ENCODE results near the gene RASL10B.

DNA sequence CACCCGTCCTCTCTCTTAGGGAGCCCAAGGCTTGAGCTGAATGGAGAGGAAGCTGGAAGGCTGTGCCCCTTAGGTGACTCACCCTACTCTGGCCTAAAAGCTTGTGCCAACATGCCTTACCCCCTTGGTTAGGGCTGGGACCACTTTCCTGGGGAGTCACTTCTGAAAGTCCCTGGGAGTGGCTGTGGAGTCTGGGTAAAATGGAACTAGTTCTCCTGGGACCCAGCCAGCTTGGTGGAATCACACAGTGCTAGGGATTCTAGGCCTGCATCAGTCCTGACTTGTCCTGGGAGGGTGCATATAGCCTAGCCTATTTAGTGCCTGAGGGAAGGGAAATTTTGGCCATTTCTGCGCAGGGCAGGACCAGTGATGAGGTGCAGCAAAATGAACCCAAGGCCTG lies 53.5 kb downstream of the RASL10B start:
- TF ChIP-seq, protein P1, sequence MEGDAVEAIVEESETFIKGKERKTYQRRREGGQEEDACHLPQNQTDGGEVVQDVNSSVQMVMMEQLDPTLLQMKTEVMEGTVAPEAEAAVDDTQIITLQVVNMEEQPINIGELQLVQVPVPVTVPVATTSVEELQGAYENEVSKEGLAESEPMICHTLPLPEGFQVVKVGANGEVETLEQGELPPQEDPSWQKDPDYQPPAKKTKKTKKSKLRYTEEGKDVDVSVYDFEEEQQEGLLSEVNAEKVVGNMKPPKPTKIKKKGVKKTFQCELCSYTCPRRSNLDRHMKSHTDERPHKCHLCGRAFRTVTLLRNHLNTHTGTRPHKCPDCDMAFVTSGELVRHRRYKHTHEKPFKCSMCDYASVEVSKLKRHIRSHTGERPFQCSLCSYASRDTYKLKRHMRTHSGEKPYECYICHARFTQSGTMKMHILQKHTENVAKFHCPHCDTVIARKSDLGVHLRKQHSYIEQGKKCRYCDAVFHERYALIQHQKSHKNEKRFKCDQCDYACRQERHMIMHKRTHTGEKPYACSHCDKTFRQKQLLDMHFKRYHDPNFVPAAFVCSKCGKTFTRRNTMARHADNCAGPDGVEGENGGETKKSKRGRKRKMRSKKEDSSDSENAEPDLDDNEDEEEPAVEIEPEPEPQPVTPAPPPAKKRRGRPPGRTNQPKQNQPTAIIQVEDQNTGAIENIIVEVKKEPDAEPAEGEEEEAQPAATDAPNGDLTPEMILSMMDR (IDR thresholded peaks at IDR 0.05; ENCODE audit: insufficient read depth, low read length) = no peak
- no peak for TF ChIP-seq POLR2AphosphoS5 (IDR thresholded peaks at IDR 0.05; ENCODE audit: low read depth)

Data from HL-60 (cell line).